Cardiac muscle cell (in vitro differentiated cells and primary cell): ENCODE measurements around the gene TSHZ1. TPM values are rescaled to one million over a fixed set of nuclear protein-coding genes. Genes with fewer than 3 reads are reported as not detected.

Experiments
- DNase-seq, 2 donors: peaks; one replicate each; pipeline versions ENCODE4 v3.0.0 to v3.0.0-alpha.2; 2010 to 2017; ENCODE audit warnings: low read depth in 1 of 2, low spot score in 1 of 2
- H3K27ac ChIP-seq: fragments of 200-600 bp; sonication (generic); 2 replicates; pipeline ENCODE4 v1.5.1; 2016
- H3K27me3 ChIP-seq: fragments of 200-600 bp; sonication (generic); 2 replicates; pipeline ENCODE4 v1.6.0; 2016; ENCODE audit warnings: control low read depth
- H3K36me3 ChIP-seq: fragments of 200-600 bp; sonication (generic); 2 replicates; pipeline ENCODE4 v1.5.1; 2016; ENCODE audit warnings: control low read depth
- H3K4me1 ChIP-seq: fragments of 200-600 bp; sonication (generic); 2 replicates; pipeline ENCODE4 v1.8.1; 2017; ENCODE audit warnings: low read depth, mild to moderate bottlenecking, mixed run types
- H3K4me3 ChIP-seq: fragments of 200-600 bp; sonication (generic); 2 replicates; pipeline ENCODE4 v1.5.1; 2016; ENCODE audit warnings: mild to moderate bottlenecking
- H3K9me3 ChIP-seq: fragments of 200-600 bp; sonication (generic); 2 replicates; pipeline ENCODE4 v1.5.1; 2017; ENCODE audit warnings: low read depth, mild to moderate bottlenecking, control low read depth
- polyA plus RNA-seq: library from polyadenylated mRNA; unstranded; fragments of >200 nt; fragmentation: Nextera tagmentation; extraction: Ambion mirVana; gene quantifications from 2 replicates; pipeline ENCODE4 v1.2.1, GENCODE V29; 2016
- total RNA-seq: library from RNA; depleted of rRNA; stranded (reverse); fragments of >200 nt; gene quantifications from 2 replicates; pipeline ENCODE4 v1.2.3, GENCODE V29; 2016
- TF ChIP-seq, protein P1 (sequence below): IDR thresholded peaks from 2 replicates; pipeline ENCODE4 v1.5.1; 2012; ENCODE audit warnings: low read depth, mild to moderate bottlenecking, low read length

Gene TSHZ1
- total and polyA plus RNA-seq, 2 experiments from 2014 or later = 6.5 to 13.5 TPM

DNA sequence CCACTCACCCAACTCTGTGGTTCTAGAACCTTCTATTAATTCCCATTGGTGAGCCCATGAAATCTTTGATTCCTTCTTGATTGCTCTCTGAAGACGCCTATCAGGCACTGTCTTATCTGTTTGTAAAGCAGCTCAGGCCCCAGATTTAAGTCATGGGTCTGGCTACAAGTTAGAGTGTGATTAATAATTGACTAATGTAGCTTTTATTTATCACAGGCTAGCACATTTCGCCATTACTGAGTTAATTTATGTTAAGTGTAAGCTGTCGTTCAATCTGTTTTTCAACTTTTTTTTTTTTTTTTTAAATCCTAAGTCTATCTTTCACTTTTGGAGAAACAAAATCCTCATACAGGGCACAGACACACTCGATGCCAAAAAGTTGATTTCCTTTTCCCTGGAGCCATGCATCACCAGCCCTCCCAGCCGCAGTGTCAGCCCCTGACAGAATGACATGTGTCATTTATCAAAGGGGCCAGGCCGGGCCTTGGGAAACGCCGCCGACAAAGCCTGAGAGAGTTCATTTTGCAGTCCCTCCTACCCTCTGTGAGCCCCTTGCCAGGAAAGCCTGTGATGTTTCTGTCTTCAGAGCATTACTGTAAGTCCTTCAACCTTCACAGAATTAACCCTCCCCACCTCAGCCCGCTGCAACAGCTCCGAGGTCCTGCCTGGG is 15.8 kb downstream of the TSHZ1 start:
- Histone ChIP-seq H3K4me1 (peaks cover 28% of the 10 kb centered on the region), H3K4me3 (no peak overlapping the region), H3K27me3 (no peaks in the 10 kb centered on the region), H3K36me3 (no peaks in the 10 kb centered on the region), H3K27ac (peak overlapping the region; percentile 92), H3K9me3 (no peaks in the 10 kb centered on the region)
- DNase-seq = peak; percentile 13 to 23
- TF ChIP-seq, protein P1, sequence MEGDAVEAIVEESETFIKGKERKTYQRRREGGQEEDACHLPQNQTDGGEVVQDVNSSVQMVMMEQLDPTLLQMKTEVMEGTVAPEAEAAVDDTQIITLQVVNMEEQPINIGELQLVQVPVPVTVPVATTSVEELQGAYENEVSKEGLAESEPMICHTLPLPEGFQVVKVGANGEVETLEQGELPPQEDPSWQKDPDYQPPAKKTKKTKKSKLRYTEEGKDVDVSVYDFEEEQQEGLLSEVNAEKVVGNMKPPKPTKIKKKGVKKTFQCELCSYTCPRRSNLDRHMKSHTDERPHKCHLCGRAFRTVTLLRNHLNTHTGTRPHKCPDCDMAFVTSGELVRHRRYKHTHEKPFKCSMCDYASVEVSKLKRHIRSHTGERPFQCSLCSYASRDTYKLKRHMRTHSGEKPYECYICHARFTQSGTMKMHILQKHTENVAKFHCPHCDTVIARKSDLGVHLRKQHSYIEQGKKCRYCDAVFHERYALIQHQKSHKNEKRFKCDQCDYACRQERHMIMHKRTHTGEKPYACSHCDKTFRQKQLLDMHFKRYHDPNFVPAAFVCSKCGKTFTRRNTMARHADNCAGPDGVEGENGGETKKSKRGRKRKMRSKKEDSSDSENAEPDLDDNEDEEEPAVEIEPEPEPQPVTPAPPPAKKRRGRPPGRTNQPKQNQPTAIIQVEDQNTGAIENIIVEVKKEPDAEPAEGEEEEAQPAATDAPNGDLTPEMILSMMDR = no peak

GRCh38 chr18:75226956-75227316 is 16.3 kb downstream of the TSHZ1 start:
- Histone ChIP-seq H3K4me1 (peaks cover 28% of the 10 kb centered on the region), H3K4me3 (no peak overlapping the region), H3K27me3 (no peaks in the 10 kb centered on the region), H3K36me3 (no peaks in the 10 kb centered on the region), H3K27ac (peak overlapping the region; percentile 92), H3K9me3 (no peaks in the 10 kb centered on the region)
- TF ChIP-seq, protein P1 = no peak
- DNase-seq = no peak

DNA sequence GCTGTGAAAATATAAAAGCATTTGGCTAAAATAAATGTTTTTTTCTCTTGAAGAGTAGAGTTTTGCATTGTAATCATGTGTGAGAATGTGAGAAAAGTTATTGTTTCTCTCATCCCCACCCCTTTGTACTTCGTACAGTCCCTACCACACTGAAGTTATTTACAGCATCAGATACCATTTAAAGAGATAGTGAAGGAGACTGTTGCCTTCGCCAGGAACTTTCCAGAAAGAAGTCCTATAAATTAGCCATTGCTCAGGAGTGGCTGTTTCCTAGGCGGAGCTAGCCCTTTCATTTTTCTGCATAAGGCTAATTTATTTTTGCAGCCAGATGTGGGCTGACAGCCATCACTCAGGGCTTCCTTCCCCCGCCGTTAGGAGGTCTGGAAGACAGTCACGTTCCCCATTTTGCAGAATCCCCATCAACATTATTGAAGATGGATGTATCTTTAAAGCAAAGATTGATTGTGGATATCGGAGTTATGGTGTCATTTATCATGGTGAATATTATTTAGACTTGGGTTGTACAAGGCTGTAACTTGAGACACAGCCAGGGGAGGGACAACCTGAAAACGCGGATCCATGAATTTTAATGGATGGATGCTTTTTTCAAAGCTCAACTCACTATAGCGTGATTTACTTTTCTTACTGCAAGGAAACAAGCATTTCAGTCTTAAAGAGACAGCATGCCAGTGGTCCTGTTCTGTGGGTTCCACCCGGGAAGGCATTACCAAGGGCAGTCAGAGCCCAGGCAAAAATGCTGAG is 17.1 kb downstream of the TSHZ1 start:
- DNase-seq = peak in 1 of 2 donors; percentile 23
- H3K4me1 ChIP-seq = peaks cover 36% of the 10 kb centered on the region
- H3K36me3 ChIP-seq = no peaks in the 10 kb centered on the region
- H3K9me3 ChIP-seq = no peaks in the 10 kb centered on the region
- H3K27me3 ChIP-seq = no peaks in the 10 kb centered on the region
- TF ChIP-seq, protein P1 = no peak
- peak overlapping the region; percentile 92 for H3K27ac ChIP-seq
- H3K4me3 ChIP-seq = no peak overlapping the region

- no peak overlapping the region for H3K27ac ChIP-seq
- no peak for DNase-seq
- H3K27me3 ChIP-seq = no peaks in the 10 kb centered on the region
- TF ChIP-seq, protein P1 = no peak
- no peaks in the 10 kb centered on the region for H3K9me3 ChIP-seq
- H3K4me3 ChIP-seq = no peak overlapping the region
- no peaks in the 10 kb centered on the region for H3K36me3 ChIP-seq
- H3K4me1 ChIP-seq = peaks cover 38% of the 10 kb centered on the region
Observed at GRCh38 chr18:75228967-75229366, 18.4 kb downstream of the TSHZ1 start.

DNA sequence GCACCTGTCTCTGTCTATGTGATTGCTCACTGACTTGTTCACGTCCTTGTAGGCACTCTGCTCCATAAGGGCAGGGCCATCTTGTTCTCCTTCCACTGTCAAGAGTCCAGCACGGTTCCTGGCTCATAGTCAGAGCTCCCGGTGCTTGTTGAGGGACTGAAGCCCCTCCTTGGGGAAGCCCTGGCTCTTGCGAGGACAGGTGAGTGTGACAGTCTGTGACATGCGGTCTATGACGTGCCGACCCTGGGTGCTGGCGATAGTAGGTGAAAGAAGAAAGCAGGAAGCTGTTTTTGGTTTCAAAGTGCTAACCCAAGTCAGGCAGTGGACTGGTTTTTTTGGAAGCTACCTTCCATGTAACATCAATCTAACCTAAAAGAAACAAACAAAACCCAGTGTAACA is 18.8 kb downstream of the TSHZ1 start:
- Histone ChIP-seq H3K4me1 (peaks cover 38% of the 10 kb centered on the region), H3K9me3 (no peaks in the 10 kb centered on the region)
- TF ChIP-seq, protein P1 = no peak

More for the DNA sequence above, 18.8 kb downstream of the TSHZ1 start:
- Histone ChIP-seq H3K36me3 (no peaks in the 10 kb centered on the region), H3K27me3 (no peaks in the 10 kb centered on the region), H3K4me3 (no peak overlapping the region), H3K27ac (no peak overlapping the region)
- DNase-seq = no peak
